Heart right ventricle (tissue), 16 donors: ENCODE measurements around the gene C1QTNF4. TPM values are rescaled to one million over a fixed set of nuclear protein-coding genes. Genes with fewer than 3 reads are reported as not detected.

Source experiments
- ATAC-seq, 8 donors: fragments of 200-7000 bp; cut with Tn5 transposase; one replicate each; pipeline ENCODE4 v1.9.1; 2020; ENCODE audit warnings: mild to moderate bottlenecking in 8 of 8, moderate library complexity in 8 of 8, moderate number of reproducible peaks in 1 of 8
- DNase-seq, 2 donors: peaks; one replicate each; pipeline ENCODE4 v3.0.0-alpha.2; 2020
- H3K27ac ChIP-seq, 10 donors: fragments of 200-600 bp; sonication (generic) in 2 of 10; one replicate each; pipeline versions ENCODE4 v1.5.0 to v1.8.0; 2020 to 2022; ENCODE audit warnings: mild to moderate bottlenecking in 3 of 10
- H3K27me3 ChIP-seq, 7 donors: fragments of 200-600 bp; one replicate each; pipeline ENCODE4 v1.8.0; 2021 to 2022; ENCODE audit warnings: mild to moderate bottlenecking in 2 of 7
- H3K36me3 ChIP-seq, 9 donors: fragments of 200-600 bp; sonication (generic) in 1 of 9; one replicate each; pipeline versions ENCODE4 v1.5.0 to v1.8.0; 2020 to 2022; ENCODE audit warnings: mild to moderate bottlenecking in 2 of 9
- H3K4me1 ChIP-seq, 9 donors: fragments of 200-600 bp; sonication (generic) in 1 of 9; one replicate each; pipeline versions ENCODE4 v1.5.0 to v1.8.0; 2020 to 2022; ENCODE audit warnings: mild to moderate bottlenecking in 4 of 9
- H3K4me3 ChIP-seq, 10 donors: fragments of 200-600 bp; sonication (generic) in 2 of 10; one replicate each; pipeline versions ENCODE4 v1.5.0 to v1.8.0; 2020 to 2022; ENCODE audit warnings: mild to moderate bottlenecking in 7 of 10, moderate library complexity in 2 of 10
- H3K9me3 ChIP-seq, 11 donors: fragments of 200-600 bp in 10 of 11; sonication (generic) in 2 of 11; one replicate each; pipeline versions ENCODE4 v1.5.0 to v1.8.0; 2013 to 2022; ENCODE audit warnings: mild to moderate bottlenecking in 2 of 11, control low read depth in 1 of 11, moderate library complexity in 1 of 11
- WGBS, 2 donors: extraction: QIAGEN DNeasy Blood & Tissue Kit; methylation state at CpG; one replicate each; pipeline ENCODE4 v1.1.7; 2013; ENCODE audit warnings: inconsistent platforms in 1 of 2; 5-methylcytosine and 5-hydroxymethylcytosine counted together
- intact Hi-C, 10 donors: fragments of 100-400 bp; cut with DNase I; formaldehyde crosslinking; loops; one replicate each; pipeline versions ENCODE4 v1.11.1 to v1.14.2; 2022
- polyA plus RNA-seq, 2 donors: library from polyadenylated mRNA; stranded (reverse); fragments of 200-250 nt; gene quantifications; one replicate each; pipeline ENCODE4 v1.2.3, GENCODE V29; 2013
- total RNA-seq, 10 donors: library from RNA; stranded (reverse); fragmentation: NEBNext Ultra II Directional in 3 of 10; extraction: Animal tissue kit (Norgen Biotek cat#: 25700) in 3 of 10; gene quantifications; one replicate each; pipeline versions ENCODE4 v1.2.1 to v1.2.4, GENCODE V29; 2021 to 2023
- TF ChIP-seq, protein P1 (sequence below), 9 donors: fragments of 200-600 bp; sonication (generic) in 2 of 9; IDR thresholded peaks; one replicate each; pipeline versions ENCODE4 v1.5.0 to v1.8.0; 2021 to 2022; ENCODE audit warnings: antibody characterized with exemption in 9 of 9, mild to moderate bottlenecking in 5 of 9, moderate library complexity in 1 of 9
- donor health status: Arrhythmogenic right ventricular cardiomyopathy.
- donor health status: ischemic (EF 13 %, LVEDD 7.1; RV severe dilation, severe dysfunction).
- donor health status: healthy with polysubstance abuse.
- donor health status: DM: no; HTN: yes; CAD: no.
- donor health status: DM: no; HTN: no; CAD: no.
- donor health status: ischemic (EF 25% LVEDD 6.9; RV normal size, moderate dysfunction).
- donor health status: ischemic (EF 25% LVEDD 5.7; RV mildly dilated, moderate dysfunction).
- donor health status: healthy.
- donor health status: DM: yes; HTN: yes; CAD: no.
- donor health status: Ischemic cardiomyopathy.
- donor health status: ischemic (EF 35%, LVEDD 5.7; RV mildly dilated, moderate dysfunction).
- donor health status: nonischemic (EF 11% LVEDD 7.7; RV severe dilation, severe dysfunction).
- donor health status: DM: yes; HTN: yes; CAD: no.
- donor health status: PGD.
- donor health status: ischemic (EF 29% LVEDD 5.4; RV normal size, mild dysfunction).
- donor health status: nonischemic (EF 23%, LVEDD 6.1; RV moderate dilation, normal function).

The C1QTNF4 gene
- total and polyA plus RNA-seq, 12 donors = 0.15 to 1.4 (median 0.42) TPM; not detected in 1

DNA sequence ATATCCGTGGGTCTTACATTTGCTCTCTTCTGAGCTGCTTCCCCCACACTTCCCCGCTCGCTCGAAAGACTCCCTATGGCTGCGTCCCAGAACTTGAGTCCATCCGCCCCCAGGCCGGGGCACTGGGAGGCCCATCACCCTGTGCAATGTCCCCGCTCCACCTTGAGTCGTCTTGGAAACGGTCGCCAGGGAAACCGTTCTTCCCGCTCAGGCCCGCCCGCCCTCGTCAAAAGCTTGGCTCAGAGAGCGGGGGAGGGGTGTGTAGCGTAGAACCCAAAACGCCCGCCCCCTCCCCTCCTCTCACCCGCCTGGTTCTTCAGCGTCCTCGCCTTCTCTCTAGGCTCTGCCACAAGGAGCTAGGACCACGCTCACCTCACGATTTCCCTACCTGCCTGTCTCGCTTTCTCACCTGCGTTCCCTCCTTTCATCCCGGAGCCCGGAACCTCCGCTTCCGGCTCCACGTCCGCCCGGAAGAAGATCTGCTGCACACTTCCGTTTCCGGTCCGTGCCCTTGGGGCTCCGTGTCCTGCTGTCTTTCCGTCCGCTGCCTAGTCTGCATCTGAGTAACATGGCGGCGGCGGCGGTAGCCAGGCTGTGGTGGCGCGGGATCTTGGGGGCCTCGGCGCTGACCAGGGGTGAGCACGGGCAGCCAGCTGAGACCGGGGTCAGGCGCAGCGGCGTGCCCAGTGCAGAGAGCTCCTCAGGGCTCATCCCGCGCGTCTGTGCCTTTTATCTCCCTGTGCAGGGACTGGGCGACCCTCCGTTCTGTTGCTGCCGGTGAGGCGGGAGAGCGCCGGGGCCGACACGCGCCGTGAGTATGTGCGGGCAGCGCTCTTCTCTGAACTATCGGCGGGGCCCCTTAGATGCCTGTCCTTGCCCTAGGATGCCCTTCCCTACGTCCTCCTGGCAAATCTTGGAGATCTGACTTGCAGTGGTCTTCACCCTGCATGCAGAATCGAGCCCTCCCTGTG, 15.4 kb downstream of the C1QTNF4 start, which contains the start of the genes KBTBD4 and NDUFS3:
Gene KBTBD4 (minus strand): TSS at position 447 of the 971 bp plus-strand sequence. CDS start 19 bp downstream, at position 428.
Gene NDUFS3 (plus strand): TSS at position 551 of the 971 bp plus-strand sequence. CDS start 18 bp downstream, at position 569.
- H3K27me3 ChIP-seq = no peaks in the 10 kb centered on the region
- H3K27ac ChIP-seq = peak within 1 kb of the TSS; percentile 71 to 96 (median 91)
- DNase-seq (peak; percentile 85 to 87), ATAC-seq (peak; percentile 94 to 97 (median 96))
- H3K4me1 ChIP-seq = peaks cover 6 to 41% (median 26%) of the 10 kb centered on the region in 9 donors
- WGBS, 2 donors = 0 to 1% methylated on average over 70 to 72 of the region's 72 CpGs
- peaks cover 0 to 76% (median 41%) of the 10 kb centered on the region in 9 donors for H3K36me3 ChIP-seq
- peak within 1 kb of the TSS; percentile 74 to 97 (median 88) for H3K4me3 ChIP-seq
- H3K9me3 ChIP-seq = no peaks in the 10 kb centered on the region
- TF ChIP-seq, protein P1, sequence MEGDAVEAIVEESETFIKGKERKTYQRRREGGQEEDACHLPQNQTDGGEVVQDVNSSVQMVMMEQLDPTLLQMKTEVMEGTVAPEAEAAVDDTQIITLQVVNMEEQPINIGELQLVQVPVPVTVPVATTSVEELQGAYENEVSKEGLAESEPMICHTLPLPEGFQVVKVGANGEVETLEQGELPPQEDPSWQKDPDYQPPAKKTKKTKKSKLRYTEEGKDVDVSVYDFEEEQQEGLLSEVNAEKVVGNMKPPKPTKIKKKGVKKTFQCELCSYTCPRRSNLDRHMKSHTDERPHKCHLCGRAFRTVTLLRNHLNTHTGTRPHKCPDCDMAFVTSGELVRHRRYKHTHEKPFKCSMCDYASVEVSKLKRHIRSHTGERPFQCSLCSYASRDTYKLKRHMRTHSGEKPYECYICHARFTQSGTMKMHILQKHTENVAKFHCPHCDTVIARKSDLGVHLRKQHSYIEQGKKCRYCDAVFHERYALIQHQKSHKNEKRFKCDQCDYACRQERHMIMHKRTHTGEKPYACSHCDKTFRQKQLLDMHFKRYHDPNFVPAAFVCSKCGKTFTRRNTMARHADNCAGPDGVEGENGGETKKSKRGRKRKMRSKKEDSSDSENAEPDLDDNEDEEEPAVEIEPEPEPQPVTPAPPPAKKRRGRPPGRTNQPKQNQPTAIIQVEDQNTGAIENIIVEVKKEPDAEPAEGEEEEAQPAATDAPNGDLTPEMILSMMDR (IDR thresholded peaks at IDR 0.05) = no peak
- intact Hi-C loops = no loop called here

DNA sequence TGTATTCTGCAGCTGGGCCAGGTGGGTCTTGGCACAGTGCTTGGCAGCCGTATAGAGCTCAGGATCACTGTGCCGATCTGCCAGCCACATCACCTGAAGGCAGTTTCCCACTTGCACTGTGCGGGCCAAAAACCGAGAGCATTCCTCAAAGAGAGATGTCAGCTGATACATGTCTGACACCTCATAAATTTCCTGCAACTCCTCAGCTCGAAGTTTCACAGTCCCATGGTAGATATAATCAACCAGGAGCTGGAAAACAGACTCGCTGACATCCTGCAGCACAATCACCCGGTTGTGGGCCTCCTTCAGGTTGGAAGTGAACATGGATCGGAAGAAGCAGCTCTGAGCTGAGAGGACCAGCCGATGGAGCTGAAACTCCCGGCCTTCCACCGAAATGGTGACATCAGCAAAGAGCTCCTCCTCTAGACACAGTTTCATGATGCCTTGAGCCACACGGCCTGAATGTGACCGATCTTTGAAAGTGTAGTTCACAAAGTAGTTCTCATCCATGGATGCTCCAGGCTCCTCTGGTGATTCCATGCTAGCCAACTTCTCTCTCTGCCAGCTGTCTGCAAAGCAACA, 16.7 kb downstream of the C1QTNF4 start:
- Histone ChIP-seq H3K36me3 (peaks cover 0 to 76% (median 38%) of the 10 kb centered on the region in 9 donors), H3K27ac (peak overlapping the region in 4 of 10 donors; percentile 86 to 96 (median 92))

DNA sequence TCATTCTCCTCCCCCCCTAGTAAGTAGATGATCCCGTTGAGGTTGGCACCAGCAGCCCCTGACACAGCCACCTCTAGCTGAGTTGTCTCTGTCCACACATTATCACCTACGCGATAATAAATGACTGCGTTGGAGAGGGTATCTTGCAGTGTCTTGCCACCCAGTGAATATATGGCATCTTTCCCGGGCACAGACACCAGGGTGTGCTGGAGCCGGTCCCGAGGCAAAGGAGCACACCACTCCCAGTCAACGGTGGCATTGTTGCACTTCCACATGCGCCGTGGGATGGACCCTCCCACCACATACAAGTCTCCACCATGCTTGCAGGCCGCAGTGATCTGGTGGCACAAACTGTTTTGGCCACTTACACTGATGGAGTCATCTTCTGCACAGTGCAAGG, 20.9 kb downstream of the C1QTNF4 start:
- Histone ChIP-seq H3K4me1 (peaks cover 20 to 56% (median 40%) of the 10 kb centered on the region in 9 donors), H3K27me3 (no peaks in the 10 kb centered on the region), H3K36me3 (peaks cover 0 to 92% (median 20%) of the 10 kb centered on the region in 9 donors), H3K4me3 (no peak overlapping the region), H3K9me3 (no peaks in the 10 kb centered on the region), H3K27ac (peak overlapping the region in 5 of 10 donors; percentile 17 to 73 (median 45))
- peak in 1 of 2 donors; percentile 49 for DNase-seq
- TF ChIP-seq, protein P1 (IDR thresholded peaks at IDR 0.05) = no peak
- ATAC-seq = peak; percentile 63 to 91 (median 80)
- intact Hi-C loops = loop anchor here in 1 of 10 donors (5.0 kb wide), 1 partner anchor 34 kb away; no protein-coding TSS in a partner anchor
- WGBS, 2 donors = 44 to 74% methylated on average over 11 of the region's 11 CpGs

More for the DNA sequence above, 16.7 kb downstream of the C1QTNF4 start:
- intact Hi-C loops = no loop called here
- peak overlapping the region in 7 of 10 donors; percentile 74 to 97 (median 88) for H3K4me3 ChIP-seq
- H3K27me3 ChIP-seq = no peaks in the 10 kb centered on the region
- no peak for DNase-seq
- TF ChIP-seq, protein P1 (IDR thresholded peaks at IDR 0.05) = no peak
- H3K4me1 ChIP-seq = peaks cover 13 to 54% (median 33%) of the 10 kb centered on the region in 9 donors
- H3K9me3 ChIP-seq = no peaks in the 10 kb centered on the region
- ATAC-seq = no peak
- 77 to 79% methylated on average over 13 of the region's 13 CpGs for WGBS, 2 donors
